Lower lobe of right lung (tissue), 2 donors: ENCODE results near the gene SLC2A1. TPM values are rescaled to one million over a fixed set of nuclear protein-coding genes. Genes with fewer than 3 reads are reported as not detected.

Experiments
- ATAC-seq, 2 donors: fragments of 200-7000 bp; cut with Tn5 transposase; one replicate each; pipeline ENCODE4 v1.9.1; 2020 to 2022; ENCODE audit warnings: mild to moderate bottlenecking in 2 of 2, moderate library complexity in 2 of 2
- DNase-seq: peaks from one replicate; pipeline ENCODE4 v3.0.0-alpha.2; 2020
- H3K27ac ChIP-seq: fragments of 200-600 bp; one replicate; pipeline ENCODE4 v1.8.0; 2022
- H3K27me3 ChIP-seq: fragments of 200-600 bp; one replicate; pipeline ENCODE4 v1.8.0; 2022; ENCODE audit warnings: low read depth
- H3K36me3 ChIP-seq: fragments of 200-600 bp; one replicate; pipeline ENCODE4 v1.8.0; 2022; ENCODE audit warnings: mild to moderate bottlenecking
- H3K4me1 ChIP-seq: fragments of 200-600 bp; one replicate; pipeline ENCODE4 v1.8.0; 2022
- H3K4me3 ChIP-seq: fragments of 200-600 bp; one replicate; pipeline ENCODE4 v1.8.0; 2022; ENCODE audit warnings: mild to moderate bottlenecking
- H3K9me3 ChIP-seq: fragments of 200-600 bp; one replicate; pipeline ENCODE4 v1.8.0; 2022
- CTCF ChIP-seq: fragments of 200-600 bp; IDR thresholded peaks from one replicate; pipeline ENCODE4 v1.8.0; 2022; ENCODE audit warnings: antibody characterized with exemption, mild to moderate bottlenecking
- intact Hi-C: fragments of 100-400 bp; cut with DNase I; formaldehyde crosslinking; loops from one replicate; pipeline ENCODE4 v1.11.0; 2022
- total RNA-seq: library from RNA; stranded (reverse); fragmentation: NEBNext Ultra II Directional; extraction: Animal tissue kit (Norgen Biotek cat#: 25700); gene quantifications from one replicate; pipeline ENCODE4 v1.2.1, GENCODE V29; 2021
- donor health status: DM: no; HTN: yes; CAD: no; lungs with severe emphysema.

SLC2A1 gene
- total RNA-seq, 1 donor from 2014 or later: 10.6 TPM

- peaks cover 5% of the 10 kb centered on the region for H3K27me3 ChIP-seq
- ATAC-seq (no peak), DNase-seq (no peak)
- no peak for TF ChIP-seq CTCF
- intact Hi-C loops: no loop called here
- H3K36me3 ChIP-seq: no peaks in the 10 kb centered on the region
- H3K27ac ChIP-seq: no peak overlapping the region
- H3K4me1 ChIP-seq: no peaks in the 10 kb centered on the region
- no peaks in the 10 kb centered on the region for H3K9me3 ChIP-seq
- no peak overlapping the region for H3K4me3 ChIP-seq
Measured at GRCh38 chr1:42983253-42983652, 24.6 kb upstream of the SLC2A1 start.

- TF ChIP-seq CTCF: no peak
- DNase-seq: no peak
- Histone ChIP-seq H3K4me1 (no peaks in the 10 kb centered on the region), H3K27me3 (peaks cover 5% of the 10 kb centered on the region), H3K36me3 (no peaks in the 10 kb centered on the region), H3K4me3 (no peak overlapping the region), H3K9me3 (no peaks in the 10 kb centered on the region), H3K27ac (no peak overlapping the region)
- intact Hi-C loops: no loop called here
- no peak for ATAC-seq
Measured at GRCh38 chr1:42982641-42983040, 24.0 kb upstream of the SLC2A1 start.

- peaks cover 5% of the 10 kb centered on the region for H3K27me3 ChIP-seq
- no peak overlapping the region for H3K4me3 ChIP-seq
- no peaks in the 10 kb centered on the region for H3K4me1 ChIP-seq
- ATAC-seq: no peak
- H3K9me3 ChIP-seq: no peaks in the 10 kb centered on the region
- TF ChIP-seq CTCF: no peak
- no peak for DNase-seq
- intact Hi-C loops: no loop called here
- no peaks in the 10 kb centered on the region for H3K36me3 ChIP-seq
- H3K27ac ChIP-seq: no peak overlapping the region
Measured at GRCh38 chr1:42981871-42982270, 23.2 kb upstream of the SLC2A1 start.

GRCh38 chr1:42981255-42981805 lies 22.7 kb upstream of the SLC2A1 start:
- intact Hi-C loops: no loop called here
- Histone ChIP-seq H3K27me3 (peaks cover 5% of the 10 kb centered on the region), H3K27ac (no peak overlapping the region), H3K4me3 (no peak overlapping the region), H3K4me1 (no peaks in the 10 kb centered on the region), H3K36me3 (no peaks in the 10 kb centered on the region), H3K9me3 (no peaks in the 10 kb centered on the region)
- no peak for TF ChIP-seq CTCF
- ATAC-seq (no peak), DNase-seq (no peak)

- Histone ChIP-seq H3K27me3 (peaks cover 5% of the 10 kb centered on the region), H3K9me3 (no peaks in the 10 kb centered on the region), H3K27ac (no peak overlapping the region), H3K4me1 (no peaks in the 10 kb centered on the region), H3K36me3 (no peaks in the 10 kb centered on the region), H3K4me3 (no peak overlapping the region)
- DNase-seq: no peak
- intact Hi-C loops: no loop called here
- TF ChIP-seq CTCF: no peak
- ATAC-seq: no peak
Measured at GRCh38 chr1:42979896-42980800, 21.5 kb upstream of the SLC2A1 start.
